ENCODE data around the gene SLC16A4.

Gene SLC16A4

GRCh38 chr1:110324667-110325066, 66.2 kb downstream of the SLC16A4 start:
- TF ChIP-seq ZFX (IDR thresholded peaks at IDR 0.05; ENCODE audit: borderline replicate concordance) (no peak), CTCF (IDR thresholded peaks at IDR 0.05) (no peak)
- no peak overlapping the region for H3K27ac ChIP-seq

GRCh38 chr1:110321846-110322245, 69.0 kb downstream of the SLC16A4 start:
- TF ChIP-seq ZFX (IDR thresholded peaks at IDR 0.05; ENCODE audit: borderline replicate concordance): no peak
- H3K27ac ChIP-seq: no peak overlapping the region

- H3K27ac ChIP-seq: no peak overlapping the region
- TF ChIP-seq CTCF (IDR thresholded peaks at IDR 0.05) (no peak), ZFX (IDR thresholded peaks at IDR 0.05; ENCODE audit: borderline replicate concordance) (no peak)
Observed at GRCh38 chr1:110321045-110321444, 69.8 kb downstream of the SLC16A4 start.

GRCh38 chr1:110320168-110320518, 70.7 kb downstream of the SLC16A4 start:
- H3K27ac ChIP-seq: no peak overlapping the region
- TF ChIP-seq CTCF (IDR thresholded peaks at IDR 0.05) (no peak), ZFX (IDR thresholded peaks at IDR 0.05; ENCODE audit: borderline replicate concordance) (no peak)

GRCh38 chr1:110319332-110320167, 71.3 kb downstream of the SLC16A4 start:
- no peak overlapping the region for H3K27ac ChIP-seq
- TF ChIP-seq ZFX (IDR thresholded peaks at IDR 0.05; ENCODE audit: borderline replicate concordance): no peak
- TF ChIP-seq CTCF (IDR thresholded peaks at IDR 0.05): no peak

GRCh38 chr1:110318046-110318445, 72.8 kb downstream of the SLC16A4 start:
- no peak for TF ChIP-seq ZFX (IDR thresholded peaks at IDR 0.05; ENCODE audit: borderline replicate concordance)
- no peak for TF ChIP-seq CTCF (IDR thresholded peaks at IDR 0.05)
- no peak overlapping the region for H3K27ac ChIP-seq

- H3K27ac ChIP-seq: no peak overlapping the region
- TF ChIP-seq ZFX (IDR thresholded peaks at IDR 0.05; ENCODE audit: borderline replicate concordance) (no peak), CTCF (IDR thresholded peaks at IDR 0.05) (no peak)
Observed at GRCh38 chr1:110316735-110317134, 74.1 kb downstream of the SLC16A4 start.
